ENCODE data around the gene SDCCAG8. TPM values are rescaled to one million over a fixed set of nuclear protein-coding genes. Genes with fewer than 3 reads are reported as not detected.

Gene SDCCAG8
- total and polyA plus RNA-seq, 2 experiments from 2014 or later, result 28.0 to 66.7 TPM

DNA sequence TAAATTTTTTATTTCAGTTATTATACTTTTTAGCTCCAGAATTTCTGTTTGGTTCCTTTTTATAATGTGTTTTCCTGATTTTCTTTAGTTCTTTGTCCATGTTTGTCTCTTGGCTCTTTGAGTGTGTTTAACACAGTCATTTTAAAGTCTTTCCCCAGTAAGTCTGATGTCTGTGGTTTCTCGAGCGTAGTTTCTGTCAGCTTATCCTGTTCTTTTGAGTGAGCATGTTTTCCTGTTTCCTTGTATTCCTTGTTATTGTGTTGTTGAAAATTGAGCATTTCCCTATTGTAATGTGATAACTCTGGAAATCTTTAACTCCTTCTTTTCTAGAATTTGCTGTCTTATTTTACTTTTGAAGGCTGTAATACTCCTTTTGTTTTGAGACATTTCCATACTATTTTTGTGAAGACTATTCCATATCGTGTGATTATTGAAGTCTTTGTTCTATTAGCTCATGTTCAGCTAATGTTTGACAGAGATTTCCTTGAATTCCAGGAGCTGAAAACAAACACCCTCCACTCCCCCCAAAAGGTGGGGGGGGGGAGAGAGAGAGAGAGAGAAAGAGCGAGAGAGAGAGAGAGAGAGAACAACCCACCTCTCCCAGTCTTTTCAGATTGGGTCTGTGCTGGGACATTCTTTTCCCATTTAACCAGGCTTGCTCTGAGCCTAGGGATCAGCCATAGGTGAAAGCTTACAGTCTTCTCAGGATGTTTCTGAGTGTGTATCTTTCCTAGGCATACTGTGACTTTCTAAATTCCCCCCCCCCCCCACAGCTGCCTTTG lies 38.3 kb downstream of the SDCCAG8 start:
- Histone ChIP-seq H2AFZ (no peak overlapping the region), H3K4me1 (ENCODE audit: insufficient read depth) (peaks cover 31% of the 10 kb centered on the region), H3K79me2 (replicated peaks; ENCODE audit: insufficient read depth) (no peaks in the 10 kb centered on the region), H3K4me3 (no peak overlapping the region), H3K27ac (ENCODE audit: low read depth) (no peak overlapping the region), H3K4me2 (no peak overlapping the region), H3F3A (replicated peaks; ENCODE audit: low read depth) (no peaks in the 10 kb centered on the region), H4K20me1 (replicated peaks; ENCODE audit: insufficient read depth) (no peaks in the 10 kb centered on the region), H3K36me3 (ENCODE audit: insufficient read depth) (no peaks in the 10 kb centered on the region), H3K27me3 (ENCODE audit: insufficient read depth) (no peaks in the 10 kb centered on the region), H3K9me2 (ENCODE audit: insufficient read depth) (no peaks in the 10 kb centered on the region)
- no peak overlapping the region for H3K4me3 Mint-ChIP-seq
- TF ChIP-seq ZNF114 (CRISPR knock-in tag; IDR thresholded peaks at IDR 0.05) (no peak), ZNF331 (CRISPR knock-in tag; IDR thresholded peaks at IDR 0.05; ENCODE audit: low read depth) (no peak), CREB1 (CRISPR knock-in tag; IDR thresholded peaks at IDR 0.05; ENCODE audit: low read depth) (no peak), JUNB (IDR thresholded peaks at IDR 0.05; ENCODE audit: unreplicated experiment) (no peak), ETS1 (IDR thresholded peaks at IDR 0.05) (no peak), CTCF (conservative IDR thresholded peaks at IDR 0.05; ENCODE audit: low read depth in 2 of 2) (no peak), REST (IDR thresholded peaks at IDR 0.05; ENCODE audit: unreplicated experiment) (no peak), STAT1 (IDR thresholded peaks at IDR 0.05; ENCODE audit: unreplicated experiment) (no peak), NANOG (IDR thresholded peaks at IDR 0.05; ENCODE audit: borderline replicate concordance) (no peak), POLR2AphosphoS5 (IDR thresholded peaks at IDR 0.05; ENCODE audit: low read depth) (no peak), EZH2 (IDR thresholded peaks at IDR 0.05; ENCODE audit: low read depth, unreplicated experiment) (no peak), EZH2phosphoT487 (IDR thresholded peaks at IDR 0.05; ENCODE audit: unreplicated experiment) (no peak)
- TF ChIP-seq, protein P1, sequence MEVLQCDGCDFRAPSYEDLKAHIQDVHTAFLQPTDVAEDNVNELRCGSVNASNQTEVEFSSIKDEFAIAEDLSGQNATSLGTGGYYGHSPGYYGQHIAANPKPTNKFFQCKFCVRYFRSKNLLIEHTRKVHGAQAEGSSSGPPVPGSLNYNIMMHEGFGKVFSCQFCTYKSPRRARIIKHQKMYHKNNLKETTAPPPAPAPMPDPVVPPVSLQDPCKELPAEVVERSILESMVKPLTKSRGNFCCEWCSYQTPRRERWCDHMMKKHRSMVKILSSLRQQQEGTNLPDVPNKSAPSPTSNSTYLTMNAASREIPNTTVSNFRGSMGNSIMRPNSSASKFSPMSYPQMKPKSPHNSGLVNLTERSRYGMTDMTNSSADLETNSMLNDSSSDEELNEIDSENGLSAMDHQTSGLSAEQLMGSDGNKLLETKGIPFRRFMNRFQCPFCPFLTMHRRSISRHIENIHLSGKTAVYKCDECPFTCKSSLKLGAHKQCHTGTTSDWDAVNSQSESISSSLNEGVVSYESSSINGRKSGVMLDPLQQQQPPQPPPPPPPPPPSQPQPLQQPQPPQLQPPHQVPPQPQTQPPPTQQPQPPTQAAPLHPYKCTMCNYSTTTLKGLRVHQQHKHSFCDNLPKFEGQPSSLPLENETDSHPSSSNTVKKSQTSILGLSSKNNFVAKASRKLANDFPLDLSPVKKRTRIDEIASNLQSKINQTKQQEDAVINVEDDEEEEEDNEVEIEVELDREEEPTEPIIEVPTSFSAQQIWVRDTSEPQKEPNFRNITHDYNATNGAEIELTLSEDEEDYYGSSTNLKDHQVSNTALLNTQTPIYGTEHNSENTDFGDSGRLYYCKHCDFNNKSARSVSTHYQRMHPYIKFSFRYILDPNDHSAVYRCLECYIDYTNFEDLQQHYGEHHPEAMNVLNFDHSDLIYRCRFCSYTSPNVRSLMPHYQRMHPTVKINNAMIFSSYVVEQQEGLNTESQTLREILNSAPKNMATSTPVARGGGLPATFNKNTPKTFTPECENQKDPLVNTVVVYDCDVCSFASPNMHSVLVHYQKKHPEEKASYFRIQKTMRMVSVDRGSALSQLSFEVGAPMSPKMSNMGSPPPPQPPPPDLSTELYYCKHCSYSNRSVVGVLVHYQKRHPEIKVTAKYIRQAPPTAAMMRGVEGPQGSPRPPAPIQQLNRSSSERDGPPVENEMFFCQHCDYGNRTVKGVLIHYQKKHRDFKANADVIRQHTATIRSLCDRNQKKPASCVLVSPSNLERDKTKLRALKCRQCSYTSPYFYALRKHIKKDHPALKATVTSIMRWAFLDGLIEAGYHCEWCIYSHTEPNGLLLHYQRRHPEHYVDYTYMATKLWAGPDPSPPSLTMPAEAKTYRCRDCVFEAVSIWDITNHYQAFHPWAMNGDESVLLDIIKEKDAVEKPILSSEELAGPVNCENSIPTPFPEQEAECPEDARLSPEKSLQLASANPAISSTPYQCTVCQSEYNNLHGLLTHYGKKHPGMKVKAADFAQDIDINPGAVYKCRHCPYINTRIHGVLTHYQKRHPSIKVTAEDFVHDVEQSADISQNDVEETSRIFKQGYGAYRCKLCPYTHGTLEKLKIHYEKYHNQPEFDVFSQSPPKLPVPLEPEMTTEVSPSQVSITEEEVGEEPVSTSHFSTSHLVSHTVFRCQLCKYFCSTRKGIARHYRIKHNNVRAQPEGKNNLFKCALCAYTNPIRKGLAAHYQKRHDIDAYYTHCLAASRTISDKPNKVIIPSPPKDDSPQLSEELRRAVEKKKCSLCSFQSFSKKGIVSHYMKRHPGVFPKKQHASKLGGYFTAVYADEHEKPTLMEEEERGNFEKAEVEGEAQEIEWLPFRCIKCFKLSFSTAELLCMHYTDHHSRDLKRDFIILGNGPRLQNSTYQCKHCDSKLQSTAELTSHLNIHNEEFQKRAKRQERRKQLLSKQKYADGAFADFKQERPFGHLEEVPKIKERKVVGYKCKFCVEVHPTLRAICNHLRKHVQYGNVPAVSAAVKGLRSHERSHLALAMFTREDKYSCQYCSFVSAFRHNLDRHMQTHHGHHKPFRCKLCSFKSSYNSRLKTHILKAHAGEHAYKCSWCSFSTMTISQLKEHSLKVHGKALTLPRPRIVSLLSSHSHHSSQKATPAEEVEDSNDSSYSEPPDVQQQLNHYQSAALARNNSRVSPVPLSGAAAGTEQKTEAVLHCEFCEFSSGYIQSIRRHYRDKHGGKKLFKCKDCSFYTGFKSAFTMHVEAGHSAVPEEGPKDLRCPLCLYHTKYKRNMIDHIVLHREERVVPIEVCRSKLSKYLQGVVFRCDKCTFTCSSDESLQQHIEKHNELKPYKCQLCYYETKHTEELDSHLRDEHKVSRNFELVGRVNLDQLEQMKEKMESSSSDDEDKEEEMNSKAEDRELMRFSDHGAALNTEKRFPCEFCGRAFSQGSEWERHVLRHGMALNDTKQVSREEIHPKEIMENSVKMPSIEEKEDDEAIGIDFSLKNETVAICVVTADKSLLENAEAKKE (CRISPR knock-in tag; IDR thresholded peaks at IDR 0.05), result no peak
- DNase-seq (ENCODE audit: low spot score) (peak; percentile 21), ATAC-seq (peak; percentile 66)
- no peaks in the 10 kb centered on the region for H3K36me3 Mint-ChIP-seq (ENCODE audit: low read depth)
- peak overlapping the region; percentile 67 for H3K27ac Mint-ChIP-seq
- no peaks in the 10 kb centered on the region for H3K9me3 Mint-ChIP-seq
- peaks cover 10% of the 10 kb centered on the region for H3K27me3 Mint-ChIP-seq (ENCODE audit: insufficient read depth, low read depth, poor library complexity)
- peaks cover 29% of the 10 kb centered on the region for H3K4me1 Mint-ChIP-seq

All from GM23338 (cell line).